Activated CD4-positive, alpha-beta memory T cell treated with anti-CD3 and anti-CD28 coated beads for 36 hours (primary cell): ENCODE data around the gene DNMBP. TPM values are rescaled to one million over a fixed set of nuclear protein-coding genes. Genes with fewer than 3 reads are reported as not detected.

Source experiments
- CTCF ChIA-PET: fragments of 350-600 bp; sonication (Branson Sonifier 250); formaldehyde crosslinking; loops from one replicate; lab custom pipeline; 2021; ENCODE audit warnings: antibody characterized with exemption, inconsistent platforms; lab: Charles Lee
- POLR2A ChIA-PET: fragments of 350-600 bp; sonication (Branson Sonifier 250); formaldehyde crosslinking; loops from one replicate; lab custom pipeline; 2021; ENCODE audit warnings: antibody characterized with exemption; lab: Charles Lee
- DNase-seq: peaks from one replicate; pipeline ENCODE4 v3.0.0-alpha.2; 2020
- H3K27ac Mint-ChIP-seq: one replicate; pipeline ENCODE4 v1.8.0; 2021; ENCODE audit warnings: mixed read lengths
- H3K27me3 Mint-ChIP-seq: one replicate; pipeline ENCODE4 v1.8.0; 2021; ENCODE audit warnings: mixed read lengths
- H3K36me3 Mint-ChIP-seq: one replicate; pipeline ENCODE4 v1.8.0; 2021; ENCODE audit warnings: mixed read lengths
- H3K4me1 Mint-ChIP-seq: one replicate; pipeline ENCODE4 v1.8.0; 2021; ENCODE audit warnings: low read depth, mixed read lengths
- H3K4me3 Mint-ChIP-seq: one replicate; pipeline ENCODE4 v1.8.0; 2021; ENCODE audit warnings: mild to moderate bottlenecking, mixed read lengths
- H3K9me3 Mint-ChIP-seq: one replicate; pipeline ENCODE4 v1.8.0; 2021; ENCODE audit warnings: mixed read lengths
- intact Hi-C: fragments of 100-400 bp; cut with micrococcal nuclease; formaldehyde crosslinking; loops from one replicate; pipeline ENCODE4 v1.15.1; 2023
- total RNA-seq, 2 experiments: library from RNA; stranded (reverse); gene quantifications; one replicate each; pipeline ENCODE4 v1.2.3, GENCODE V29; 2021

DNMBP gene
- total RNA-seq, 2 experiments from 2014 or later, result 2.1 to 2.2 TPM

- peaks cover 11% of the 10 kb centered on the region for H3K27me3 Mint-ChIP-seq
- intact Hi-C loops, result no loop called here
- DNase-seq, result no peak
- H3K9me3 Mint-ChIP-seq, result no peaks in the 10 kb centered on the region
- H3K27ac Mint-ChIP-seq, result no peak overlapping the region
- no peak overlapping the region for H3K4me3 Mint-ChIP-seq
- no peaks in the 10 kb centered on the region for H3K36me3 Mint-ChIP-seq
- ChIA-PET CTCF (interaction anchor here (1.0 to 2.3 kb wide), 3 partner anchors 9 to 191 kb away, joined by 3 to 9 read pairs (median 5); no protein-coding TSS in a partner anchor), POLR2A (no interaction called here)
- H3K4me1 Mint-ChIP-seq, result no peaks in the 10 kb centered on the region
Measured at GRCh38 chr10:100036850-100037249, 27.1 kb upstream of the DNMBP start.

DNA sequence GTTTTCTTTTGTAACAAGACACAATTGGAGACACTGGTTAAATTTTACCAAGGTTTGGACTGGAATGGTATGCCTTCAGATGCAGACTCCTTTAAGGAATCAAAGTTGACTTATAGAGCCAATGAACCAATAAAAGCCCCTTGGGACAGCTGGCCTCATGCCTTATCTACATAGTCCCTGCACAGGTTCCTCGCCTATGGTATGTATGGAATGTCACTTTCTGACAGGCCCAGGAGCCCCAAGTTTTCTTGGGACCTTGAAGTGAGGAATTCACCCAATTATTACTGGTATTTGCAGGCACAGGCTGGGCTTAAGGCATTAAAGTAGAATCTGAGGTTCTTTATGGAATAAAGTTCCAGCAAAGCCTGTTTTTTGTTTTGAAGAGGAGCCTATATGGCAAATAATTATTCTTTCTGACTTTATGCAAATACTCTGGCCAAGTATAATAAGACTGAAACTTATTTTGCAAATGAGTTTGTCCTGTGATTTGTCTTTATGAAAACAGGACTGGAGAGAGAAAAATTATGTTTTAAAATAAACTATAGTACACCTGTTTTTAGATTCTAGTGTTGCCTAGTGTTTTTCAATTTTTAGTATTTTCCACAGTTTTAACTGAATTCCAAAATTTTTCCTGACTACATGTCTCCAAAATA, 24.1 kb upstream of the DNMBP start:
- Mint-ChIP-seq H3K9me3 (no peaks in the 10 kb centered on the region), H3K27me3 (peaks cover 14% of the 10 kb centered on the region), H3K4me1 (no peaks in the 10 kb centered on the region), H3K4me3 (no peak overlapping the region), H3K36me3 (no peaks in the 10 kb centered on the region), H3K27ac (no peak overlapping the region)
- ChIA-PET POLR2A (no interaction called here), CTCF (interaction anchor here (1.5 to 2.2 kb wide), 2 partner anchors 11 to 188 kb away, joined by 10 to 13 read pairs; no protein-coding TSS in a partner anchor)
- intact Hi-C loops, result no loop called here
- DNase-seq, result no peak

DNA sequence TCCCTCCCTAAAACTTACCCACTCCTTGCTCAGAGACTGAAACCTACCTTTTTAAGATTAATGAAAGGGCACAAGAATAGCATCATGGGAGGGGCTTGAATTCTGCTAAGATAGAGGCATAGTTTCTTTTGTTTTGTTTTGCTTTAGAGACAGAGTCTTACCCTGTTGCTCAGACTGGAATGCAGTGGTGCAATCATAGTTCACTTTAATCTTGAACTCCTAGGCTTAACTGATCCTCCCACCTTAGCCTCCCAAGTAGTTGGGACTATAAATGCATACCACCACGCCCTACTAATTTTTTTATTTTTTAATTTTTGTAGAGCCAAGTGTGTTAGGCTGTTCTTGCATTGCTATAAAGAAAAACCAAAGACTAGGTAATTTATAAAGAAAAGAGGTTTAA, 17.7 kb upstream of the DNMBP start:
- intact Hi-C loops, result no loop called here
- Mint-ChIP-seq H3K27ac (no peak overlapping the region), H3K36me3 (peaks cover 3% of the 10 kb centered on the region), H3K4me3 (no peak overlapping the region), H3K27me3 (peaks cover 6% of the 10 kb centered on the region), H3K4me1 (no peaks in the 10 kb centered on the region), H3K9me3 (peaks cover 7% of the 10 kb centered on the region)
- DNase-seq, result no peak
- CTCF ChIA-PET, result no interaction called here
- POLR2A ChIA-PET, result no interaction called here

GRCh38 chr10:100025576-100025975, 15.8 kb upstream of the DNMBP start:
- Mint-ChIP-seq H3K4me3 (no peak overlapping the region), H3K4me1 (peaks cover under 1% of the 10 kb centered on the region), H3K27me3 (peaks cover 6% of the 10 kb centered on the region), H3K27ac (no peak overlapping the region), H3K36me3 (peaks cover 3% of the 10 kb centered on the region), H3K9me3 (peaks cover 7% of the 10 kb centered on the region)
- intact Hi-C loops, result no loop called here
- DNase-seq, result no peak
- CTCF ChIA-PET, result interaction anchor here (0.9 to 2.0 kb wide), 4 partner anchors 16 to 22 kb away, joined by 3 to 8 read pairs (median 4); partner anchors contain the start of gene DNMBP
- POLR2A ChIA-PET, result no interaction called here

- POLR2A ChIA-PET, result no interaction called here
- intact Hi-C loops, result no loop called here
Measured at GRCh38 chr10:100024748-100025147, 15.0 kb upstream of the DNMBP start.

DNA sequence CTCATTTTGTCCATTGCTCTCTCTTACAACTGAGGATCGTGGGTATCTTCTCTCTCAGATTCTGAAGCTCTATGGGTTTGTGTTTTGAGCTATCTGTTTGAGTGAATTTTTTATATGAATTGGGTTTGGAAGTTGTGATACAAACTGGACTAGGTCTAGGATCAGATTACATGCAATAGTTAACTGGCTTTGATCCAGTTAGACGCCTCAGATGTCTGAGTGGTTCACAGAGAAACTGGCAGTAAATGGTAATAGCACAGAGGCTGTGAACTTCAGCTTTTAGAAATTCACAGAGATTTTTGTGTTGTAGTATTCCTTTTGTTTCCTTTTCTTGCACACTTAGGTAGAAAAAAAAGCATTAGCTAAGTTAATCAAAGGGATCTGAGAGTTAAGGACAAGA, 12.7 kb upstream of the DNMBP start:
- H3K27me3 Mint-ChIP-seq, result no peaks in the 10 kb centered on the region
- DNase-seq, result no peak
- no peak overlapping the region for H3K27ac Mint-ChIP-seq
- H3K4me3 Mint-ChIP-seq, result no peak overlapping the region
- ChIA-PET CTCF (interaction anchor here (1.9 to 2.2 kb wide), 2 partner anchors 13 to 23 kb away, joined by 6 read pairs; partner anchors contain the start of gene DNMBP), POLR2A (no interaction called here)
- intact Hi-C loops, result no loop called here
- peaks cover 7% of the 10 kb centered on the region for H3K4me1 Mint-ChIP-seq
- H3K36me3 Mint-ChIP-seq, result no peaks in the 10 kb centered on the region
- H3K9me3 Mint-ChIP-seq, result no peaks in the 10 kb centered on the region

More at GRCh38 chr10:100024748-100025147, 15.0 kb upstream of the DNMBP start:
- Mint-ChIP-seq H3K27ac (no peak overlapping the region), H3K27me3 (peaks cover 4% of the 10 kb centered on the region), H3K9me3 (peaks cover 7% of the 10 kb centered on the region), H3K36me3 (peaks cover 3% of the 10 kb centered on the region), H3K4me1 (peaks cover 7% of the 10 kb centered on the region), H3K4me3 (no peak overlapping the region)
- CTCF ChIA-PET, result interaction anchor here (0.8 to 2.0 kb wide), 4 partner anchors 15 to 23 kb away, joined by 3 to 8 read pairs (median 4); partner anchors contain the start of gene DNMBP
- no peak for DNase-seq

DNA sequence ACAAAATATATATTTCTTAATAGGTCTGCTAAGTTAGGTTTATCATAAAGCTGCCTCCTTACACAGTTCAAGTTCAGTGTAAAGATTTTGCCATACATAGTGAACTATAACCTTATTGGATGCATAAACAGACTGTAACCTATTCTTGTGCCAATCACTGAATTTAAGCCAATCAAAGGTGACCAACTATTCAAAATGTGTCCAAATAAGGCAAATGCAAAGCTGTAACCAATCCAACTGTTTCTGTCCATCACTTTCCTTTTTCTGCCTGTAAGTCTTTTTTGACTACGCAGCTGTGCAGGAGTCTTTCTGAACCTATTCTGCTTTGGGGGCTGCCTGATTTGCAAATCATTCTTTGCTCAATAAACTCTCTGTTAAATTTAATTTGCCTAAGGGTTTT, 11.6 kb upstream of the DNMBP start:
- Mint-ChIP-seq H3K27ac (no peak overlapping the region), H3K36me3 (no peaks in the 10 kb centered on the region), H3K4me3 (no peak overlapping the region), H3K9me3 (no peaks in the 10 kb centered on the region), H3K27me3 (no peaks in the 10 kb centered on the region), H3K4me1 (peaks cover 7% of the 10 kb centered on the region)
- DNase-seq, result no peak
- CTCF ChIA-PET, result interaction anchor here (1.1 to 2.2 kb wide), 4 partner anchors 12 to 175 kb away, joined by 3 to 6 read pairs (median 4); partner anchors contain the start of gene DNMBP
- POLR2A ChIA-PET, result no interaction called here
- intact Hi-C loops, result no loop called here

DNA sequence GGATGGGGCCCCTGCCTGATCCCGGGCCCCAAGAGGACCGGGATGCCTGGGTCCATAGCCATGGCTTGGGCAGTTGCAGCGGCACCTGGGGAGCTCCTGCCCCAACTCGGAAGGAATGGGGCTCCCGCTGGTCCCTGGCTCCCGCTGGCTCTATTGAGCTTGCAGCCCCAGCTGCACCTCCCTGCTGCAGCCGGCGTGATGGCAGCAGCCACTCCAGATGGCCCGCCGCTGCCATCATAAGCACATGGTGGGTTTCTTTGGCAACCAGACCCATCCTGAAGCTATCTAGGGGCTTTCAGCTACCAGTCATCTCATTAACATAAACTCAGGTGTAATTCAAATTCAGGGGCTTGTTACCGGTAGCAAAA, 11.1 kb upstream of the DNMBP start:
- Mint-ChIP-seq H3K27me3 (no peaks in the 10 kb centered on the region), H3K4me3 (no peak overlapping the region), H3K4me1 (peaks cover 7% of the 10 kb centered on the region), H3K27ac (no peak overlapping the region), H3K36me3 (no peaks in the 10 kb centered on the region), H3K9me3 (no peaks in the 10 kb centered on the region)
- no peak for DNase-seq
- CTCF ChIA-PET, result interaction anchor here (1.0 to 2.2 kb wide), 5 partner anchors 11 to 174 kb away, joined by 3 to 6 read pairs (median 4); partner anchors contain the start of gene DNMBP
- POLR2A ChIA-PET, result no interaction called here
- intact Hi-C loops, result no loop called here

DNA sequence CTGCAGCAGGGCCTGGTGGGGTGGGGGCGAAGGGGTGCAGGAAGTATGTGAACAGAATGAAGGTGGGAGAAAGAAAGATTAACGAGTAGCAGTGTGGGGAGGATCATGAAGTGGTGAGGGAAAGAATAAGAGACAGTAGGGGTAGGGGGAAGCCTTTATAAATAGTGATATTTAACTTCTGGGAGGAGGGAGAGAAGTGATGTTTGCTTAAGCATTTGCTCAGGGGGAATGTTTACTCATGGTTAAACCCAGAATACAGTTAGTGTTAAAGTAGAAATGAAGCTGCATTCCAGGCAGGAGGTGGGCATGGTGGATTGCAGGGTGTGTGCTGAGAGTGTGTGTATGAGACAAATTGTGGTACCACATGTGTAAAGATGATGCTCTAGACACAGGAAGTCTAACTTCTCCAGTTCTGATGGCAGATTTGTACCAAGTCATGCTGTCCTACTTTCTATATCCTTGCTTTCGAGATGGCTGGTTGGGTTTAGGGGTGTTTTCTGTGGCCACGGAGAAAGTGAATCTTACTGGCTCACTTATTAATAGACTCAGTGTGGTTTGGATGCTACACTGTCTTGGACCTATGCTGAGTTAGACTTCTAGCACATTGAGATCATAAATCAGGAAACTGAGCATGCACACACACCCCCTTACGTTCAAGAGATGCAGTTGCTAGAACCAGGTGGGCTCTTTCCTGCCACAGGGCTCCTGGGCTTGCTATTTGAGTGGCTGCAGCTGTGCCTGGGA, 10.6 kb upstream of the DNMBP start:
- H3K9me3 Mint-ChIP-seq, result no peaks in the 10 kb centered on the region
- intact Hi-C loops, result no loop called here
- peak; percentile 40 for DNase-seq
- no peak overlapping the region for H3K4me3 Mint-ChIP-seq
- H3K36me3 Mint-ChIP-seq, result no peaks in the 10 kb centered on the region
- ChIA-PET POLR2A (no interaction called here), CTCF (interaction anchor here (1.0 to 1.2 kb wide), 3 partner anchors 13 to 174 kb away, joined by 3 to 4 read pairs (median 3); no protein-coding TSS in a partner anchor)
- H3K27me3 Mint-ChIP-seq, result peaks cover 1% of the 10 kb centered on the region
- no peak overlapping the region for H3K27ac Mint-ChIP-seq
- peaks cover 7% of the 10 kb centered on the region for H3K4me1 Mint-ChIP-seq

GRCh38 chr10:100019787-100020141, 10.0 kb upstream of the DNMBP start:
- Mint-ChIP-seq H3K36me3 (no peaks in the 10 kb centered on the region), H3K27me3 (peaks cover 1% of the 10 kb centered on the region), H3K27ac (no peak overlapping the region), H3K9me3 (no peaks in the 10 kb centered on the region), H3K4me3 (no peak overlapping the region), H3K4me1 (peaks cover 7% of the 10 kb centered on the region)
- intact Hi-C loops, result no loop called here
- no peak for DNase-seq
- CTCF ChIA-PET, result interaction anchor here (1.0 kb wide), 1 partner anchor 26 kb away, joined by 4 read pairs; no protein-coding TSS in a partner anchor
- POLR2A ChIA-PET, result no interaction called here

DNA sequence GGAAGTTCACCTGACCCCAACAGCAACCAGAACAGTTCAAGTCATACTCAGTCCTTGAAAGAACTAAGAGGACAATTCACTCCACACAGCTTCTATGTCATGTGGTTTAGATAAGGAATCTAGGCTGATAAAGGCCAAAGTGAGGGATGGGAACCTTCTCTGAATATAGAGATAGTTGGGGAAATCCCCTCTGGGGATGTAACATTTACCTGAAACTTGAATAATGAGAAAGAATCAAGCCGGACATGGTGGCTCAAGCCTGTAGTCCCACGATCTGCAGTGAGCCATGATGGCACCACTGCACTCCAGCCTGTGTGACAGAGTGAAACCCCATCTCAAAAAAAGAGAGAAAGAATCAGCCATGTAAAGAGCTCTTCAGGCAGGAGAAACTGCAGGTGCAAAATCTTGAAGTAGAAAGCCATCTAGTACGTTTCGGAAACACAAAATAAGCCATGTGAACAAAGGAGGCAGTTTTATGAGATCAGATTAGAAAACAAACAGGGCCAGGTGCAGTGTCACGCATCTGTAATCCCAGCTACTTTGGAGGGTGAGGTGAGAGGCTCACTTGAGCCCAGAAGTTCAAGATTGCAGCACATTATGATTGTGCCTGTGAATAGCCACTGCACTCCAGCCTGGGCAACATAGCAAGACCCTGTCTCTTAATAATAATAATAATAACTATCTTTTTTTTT, 4.5 kb upstream of the DNMBP start:
- Mint-ChIP-seq H3K9me3 (no peaks in the 10 kb centered on the region), H3K4me3 (no peak overlapping the region), H3K4me1 (peaks cover 10% of the 10 kb centered on the region), H3K27me3 (peaks cover 7% of the 10 kb centered on the region), H3K36me3 (no peaks in the 10 kb centered on the region), H3K27ac (no peak overlapping the region)
- ChIA-PET CTCF (interaction anchor here (9.8 kb wide), 1 partner anchor 168 kb away, joined by 119 read pairs; no protein-coding TSS in a partner anchor), POLR2A (no interaction called here)
- no peak for DNase-seq
- intact Hi-C loops, result no loop called here

DNA sequence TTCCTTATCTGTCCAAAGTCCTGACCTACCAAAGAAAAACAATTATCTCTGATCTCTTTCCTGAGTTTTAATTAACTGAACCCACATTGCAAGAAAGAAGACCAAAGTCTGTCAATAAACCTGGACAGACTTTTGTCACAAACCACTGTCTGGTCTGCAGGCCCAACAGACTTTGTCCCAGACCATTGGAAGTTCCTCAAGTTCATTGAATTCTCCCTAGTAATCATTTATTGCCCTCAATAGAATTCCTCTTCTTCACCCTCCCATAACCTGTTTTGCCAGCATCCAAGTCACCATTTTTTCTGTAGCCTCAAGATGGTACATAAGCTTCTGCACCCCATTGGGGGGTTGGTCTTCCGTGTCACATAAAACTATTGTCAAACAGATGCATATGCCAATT, 3.9 kb upstream of the DNMBP start:
- H3K27ac Mint-ChIP-seq, result no peak overlapping the region

More for the DNA sequence above, 3.9 kb upstream of the DNMBP start:
- Mint-ChIP-seq H3K36me3 (no peaks in the 10 kb centered on the region), H3K4me3 (no peak overlapping the region), H3K9me3 (no peaks in the 10 kb centered on the region), H3K27me3 (peaks cover 9% of the 10 kb centered on the region), H3K4me1 (peaks cover 16% of the 10 kb centered on the region)
- DNase-seq, result no peak
- intact Hi-C loops, result no loop called here
- ChIA-PET CTCF (interaction anchor here (0.7 to 9.8 kb wide), 2 partner anchors 19 to 168 kb away, joined by 3 to 119 read pairs; no protein-coding TSS in a partner anchor), POLR2A (no interaction called here)
